H1 (cell line): ENCODE measurements around the gene PEPD. TPM values are rescaled to one million over a fixed set of nuclear protein-coding genes. Genes with fewer than 3 reads are reported as not detected.

Experiments used
- KDM5A ChIP-seq: fragments of 200-600 bp; IDR thresholded peaks from 2 replicates; pipeline ENCODE4 v1.7.1; 2012; ENCODE audit warnings: mild to moderate bottlenecking, low read length, inconsistent platforms, mixed read lengths
- NANOG ChIP-seq: IDR thresholded peaks from 2 replicates; pipeline ENCODE4 v1.6.1; 2011; ENCODE audit warnings: low read length, low read depth, mild to moderate bottlenecking, inconsistent platforms; ENCODE audit not compliant: insufficient read depth, poor library complexity, severe bottlenecking
- SAP30 ChIP-seq: fragments of 300-600 bp; sonication (generic); IDR thresholded peaks from 2 replicates; pipeline ENCODE4 v1.7.1; 2012; ENCODE audit warnings: low read length, moderate library complexity, mild to moderate bottlenecking, inconsistent platforms; ENCODE audit not compliant: insufficient read depth, insufficient replicate concordance
- polyA plus RNA-seq, 7 experiments: library from polyadenylated mRNA; depleted of rRNA in 3 of 7; stranded (reverse) in 5 of 7; unstranded in 2 of 7; fragments of >200 nt in 5 of 7; fragments of 200-250 nt in 2 of 7; gene quantifications; 1 replicate in 5 of 7; 2 replicates in 1 of 7; 4 replicates in 1 of 7; pipeline versions ENCODE4 v1.2.1 to v1.2.3, GENCODE V29; 2011 to 2013; ENCODE audit warnings: missing spikeins in 2 of 7, mixed read lengths in 2 of 7
- total RNA-seq: library from RNA; stranded (reverse); fragmentation: NEBNext Ultra II Directional; extraction: Animal tissue kit (Norgen Biotek cat#: 25700); gene quantifications from 2 replicates; pipeline ENCODE4 v1.2.1, GENCODE V29; 2021

Gene PEPD
- total and polyA plus RNA-seq, 2 of the 8 experiments (the other 6 are each of a cell fraction or from before 2014, with no cell fraction given), result 84.1 to 178 TPM

- TF ChIP-seq SAP30 (no peak), KDM5A (no peak), NANOG (no peak)
Observed at GRCh38 chr19:33546656-33547055, 25.1 kb upstream of the PEPD start (continued).
